ENCODE measurements around the gene ARPC2.

Gene ARPC2

GRCh38 chr2:218276986-218277755, 60.2 kb downstream of the ARPC2 start:
- TF ChIP-seq CTCF (IDR thresholded peaks at IDR 0.05), result peak; percentile 14; the same call in 1 of the 2 replicates

- TF ChIP-seq CTCF (IDR thresholded peaks at IDR 0.05), result no peak
These were observed 60.9 kb downstream of the ARPC2 start for GRCh38 chr2:218277921-218278320.

GRCh38 chr2:218278531-218279360, 61.8 kb downstream of the ARPC2 start:
- TF ChIP-seq CTCF (IDR thresholded peaks at IDR 0.05), result no peak

GRCh38 chr2:218280260-218280870, 63.4 kb downstream of the ARPC2 start:
- no peak for TF ChIP-seq CTCF (IDR thresholded peaks at IDR 0.05)

- no peak for TF ChIP-seq CTCF (IDR thresholded peaks at IDR 0.05)
These were observed 64.5 kb downstream of the ARPC2 start for GRCh38 chr2:218281449-218281848.

- TF ChIP-seq CTCF (IDR thresholded peaks at IDR 0.05), result no peak
These were observed 65.4 kb downstream of the ARPC2 start for GRCh38 chr2:218282173-218282991.
